Stimulated activated memory B cell treated with anti-CD40 and anti-IgM and Interleukin-4, amounts not matched to agents 10 μg/mL and 1 μg/mL and 100 μg/mL, for 72 hours (primary cell): ENCODE measurements around the gene CACNA2D2.

Source experiments
- ATAC-seq: fragments of 150-1000 bp; cut with Tn5 transposase; 2 replicates; pipeline ENCODE4 v1.10.0; 2021
- H3K27ac Mint-ChIP-seq: one replicate; pipeline ENCODE4 v1.8.0; 2022; ENCODE audit warnings: mild to moderate bottlenecking, mixed read lengths
- H3K27me3 Mint-ChIP-seq: one replicate; pipeline ENCODE4 v1.8.0; 2022; ENCODE audit warnings: mixed read lengths
- H3K36me3 Mint-ChIP-seq: one replicate; pipeline ENCODE4 v1.8.0; 2022; ENCODE audit warnings: mixed read lengths
- H3K4me1 Mint-ChIP-seq: one replicate; pipeline ENCODE4 v1.8.0; 2022; ENCODE audit warnings: mixed read lengths
- H3K4me3 Mint-ChIP-seq: one replicate; pipeline ENCODE4 v1.8.0; 2022; ENCODE audit warnings: mild to moderate bottlenecking, moderate library complexity, mixed read lengths
- H3K9me3 Mint-ChIP-seq: one replicate; pipeline ENCODE4 v1.8.0; 2022; ENCODE audit warnings: mixed read lengths

The CACNA2D2 gene

DNA sequence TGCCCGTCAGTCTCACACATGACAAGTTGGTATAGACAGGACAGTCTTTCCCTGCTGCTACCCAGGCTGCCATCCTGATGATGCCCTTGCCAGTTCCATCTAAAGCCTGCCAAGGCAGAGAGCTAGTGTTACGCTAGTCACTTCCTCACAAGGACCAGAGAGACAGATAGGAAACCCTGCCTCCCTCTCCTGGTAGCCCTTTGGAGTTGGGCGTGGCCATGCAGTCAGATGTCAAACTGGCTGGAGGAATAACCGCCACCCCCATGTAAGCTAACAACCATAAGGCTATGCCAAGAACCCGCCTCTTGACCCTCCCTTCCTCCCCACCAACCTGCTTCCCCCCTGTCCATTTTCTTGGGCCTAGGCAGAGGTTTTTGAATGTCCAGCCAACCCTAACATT lies 146.9 kb downstream of the CACNA2D2 start:
- Mint-ChIP-seq H3K27me3 (no peaks in the 10 kb centered on the region), H3K9me3 (no peaks in the 10 kb centered on the region), H3K27ac (no peak overlapping the region), H3K36me3 (peaks cover 14% of the 10 kb centered on the region), H3K4me1 (peaks cover 73% of the 10 kb centered on the region), H3K4me3 (peak overlapping the region; percentile 99)
- ATAC-seq: no peak

DNA sequence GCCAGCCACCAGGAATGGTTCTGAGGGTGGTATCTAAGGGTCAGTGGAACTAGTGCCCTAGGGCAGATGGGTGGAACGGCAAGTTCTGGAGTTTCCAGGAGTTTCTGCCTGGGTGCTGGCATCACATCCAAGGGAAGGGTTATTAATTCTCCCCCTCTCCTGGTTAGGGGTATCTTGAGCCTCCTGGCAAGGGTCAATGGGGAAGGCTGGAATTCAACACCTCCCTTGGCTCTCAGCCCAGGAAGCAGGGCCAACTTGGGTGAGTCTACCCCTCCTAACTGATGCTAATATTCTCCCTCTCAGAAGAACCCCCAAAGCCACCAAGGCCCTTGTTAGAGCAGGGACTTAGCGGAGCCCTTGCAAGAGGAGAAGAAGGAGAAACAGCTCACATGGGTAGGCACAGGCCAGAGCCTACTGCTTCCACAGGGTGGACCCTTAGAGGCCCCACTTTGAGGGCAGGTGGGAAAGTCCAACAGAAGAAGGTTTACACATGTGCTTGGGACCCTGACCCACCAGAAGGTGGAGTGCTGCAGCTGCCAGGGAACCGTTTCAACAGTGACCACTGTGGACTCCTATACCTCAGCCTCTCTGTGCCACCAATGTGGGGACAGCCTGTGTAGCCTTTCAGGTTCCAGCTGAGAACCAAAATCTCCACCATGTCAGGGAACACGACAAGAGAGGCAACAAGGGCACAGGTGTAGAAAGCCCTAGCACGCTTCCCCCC lies 147.4 kb downstream of the CACNA2D2 start:
- H3K27ac Mint-ChIP-seq: peak overlapping the region; percentile 53
- H3K9me3 Mint-ChIP-seq: no peaks in the 10 kb centered on the region
- peaks cover 14% of the 10 kb centered on the region for H3K36me3 Mint-ChIP-seq
- no peak for ATAC-seq
- H3K4me3 Mint-ChIP-seq: no peak overlapping the region
- H3K4me1 Mint-ChIP-seq: peaks cover 78% of the 10 kb centered on the region
- no peaks in the 10 kb centered on the region for H3K27me3 Mint-ChIP-seq

DNA sequence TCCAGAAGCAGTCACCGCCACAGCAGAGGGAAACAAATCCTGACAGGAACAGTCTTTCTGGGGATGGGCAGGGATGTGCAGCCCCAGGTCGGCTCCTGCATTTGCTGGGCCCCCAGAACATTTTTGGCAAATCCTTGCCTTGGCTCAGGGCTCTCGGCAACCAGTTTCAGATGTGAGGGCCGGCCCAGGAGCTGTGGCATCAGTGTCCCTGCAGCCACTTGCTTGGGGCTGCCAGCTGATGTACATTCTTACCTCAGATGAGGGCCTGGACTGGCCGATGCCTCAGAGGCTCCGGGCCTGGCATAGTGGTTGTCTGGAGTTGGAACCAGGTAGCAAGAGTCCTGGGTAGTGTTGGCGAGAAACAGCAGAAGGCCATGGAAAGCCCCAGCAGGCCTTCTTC lies 148.6 kb downstream of the CACNA2D2 start:
- no peaks in the 10 kb centered on the region for H3K27me3 Mint-ChIP-seq
- peak overlapping the region; percentile 53 for H3K27ac Mint-ChIP-seq
- no peak for ATAC-seq
- peaks cover 14% of the 10 kb centered on the region for H3K36me3 Mint-ChIP-seq
- no peaks in the 10 kb centered on the region for H3K9me3 Mint-ChIP-seq
- H3K4me1 Mint-ChIP-seq: peaks cover 81% of the 10 kb centered on the region
- H3K4me3 Mint-ChIP-seq: no peak overlapping the region

DNA sequence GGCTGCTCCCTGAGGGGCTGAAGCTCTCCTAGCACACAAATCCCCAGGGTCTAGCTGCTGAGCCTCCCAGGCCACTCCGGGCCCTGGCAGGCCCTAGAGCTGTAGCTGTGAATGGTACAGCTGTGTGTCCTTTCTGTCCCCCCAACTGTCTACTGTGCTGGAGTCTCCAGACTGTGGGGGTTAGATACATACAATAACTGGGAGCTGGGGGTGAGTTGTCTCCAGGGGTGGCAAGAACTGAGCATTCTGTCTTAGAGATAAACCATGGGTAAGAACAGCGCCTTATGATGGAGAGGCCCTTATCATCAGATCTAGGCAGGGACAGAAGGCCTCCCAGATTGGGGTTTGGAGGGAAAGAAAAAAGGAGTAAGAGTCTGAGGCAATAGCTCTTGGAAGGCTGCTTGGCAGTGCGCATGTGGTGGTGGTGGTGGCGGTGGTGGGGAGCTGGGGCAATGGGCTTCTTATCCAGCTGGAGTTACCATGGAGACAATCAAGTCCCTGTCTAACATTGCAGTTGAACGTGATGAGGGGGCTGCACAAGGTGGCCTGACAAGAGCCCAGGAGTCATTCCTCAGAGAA lies 149.2 kb downstream of the CACNA2D2 start:
- no peak overlapping the region for H3K27ac Mint-ChIP-seq
- no peak for ATAC-seq
- no peaks in the 10 kb centered on the region for H3K9me3 Mint-ChIP-seq
- H3K36me3 Mint-ChIP-seq: peaks cover 14% of the 10 kb centered on the region
- H3K4me3 Mint-ChIP-seq: no peak overlapping the region
- peaks cover 81% of the 10 kb centered on the region for H3K4me1 Mint-ChIP-seq
- no peaks in the 10 kb centered on the region for H3K27me3 Mint-ChIP-seq

DNA sequence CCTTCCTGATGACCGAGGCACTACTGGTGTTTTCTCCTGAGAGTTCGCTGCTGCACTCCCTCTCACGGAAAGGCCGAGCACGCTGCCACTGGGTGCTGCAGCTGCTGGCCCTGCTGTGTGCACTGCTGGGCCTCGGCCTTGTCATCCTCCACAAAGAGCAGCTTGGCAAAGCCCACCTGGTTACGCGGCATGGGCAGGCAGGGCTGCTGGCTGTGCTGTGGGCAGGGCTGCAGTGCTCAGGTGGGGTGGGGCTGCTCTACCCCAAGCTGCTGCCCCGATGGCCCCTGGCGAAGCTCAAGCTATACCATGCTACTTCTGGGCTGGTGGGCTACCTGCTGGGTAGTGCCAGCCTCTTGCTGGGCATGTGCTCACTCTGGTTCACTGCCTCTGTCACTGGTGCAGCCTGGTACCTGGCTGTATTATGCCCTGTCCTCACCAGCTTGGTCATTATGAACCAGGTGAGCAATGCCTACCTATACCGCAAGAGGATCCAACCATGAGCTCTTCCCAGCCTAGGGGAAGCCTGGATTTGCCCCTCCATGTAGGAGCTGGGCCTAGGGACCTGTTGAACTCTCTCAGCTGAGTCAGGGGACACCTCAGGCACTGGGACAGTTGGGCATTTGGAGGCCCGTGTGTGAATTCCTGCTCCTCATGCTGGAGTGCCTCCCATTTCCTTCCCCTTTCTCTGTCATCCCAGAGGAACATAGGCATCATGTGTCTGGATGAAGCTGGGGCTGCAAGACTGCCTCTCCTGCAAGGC lies 150.0 kb downstream of the CACNA2D2 start:
- Mint-ChIP-seq H3K9me3 (no peaks in the 10 kb centered on the region), H3K36me3 (peaks cover 16% of the 10 kb centered on the region), H3K27me3 (no peaks in the 10 kb centered on the region), H3K4me1 (peaks cover 84% of the 10 kb centered on the region), H3K4me3 (no peak overlapping the region), H3K27ac (no peak overlapping the region)
- ATAC-seq: no peak

DNA sequence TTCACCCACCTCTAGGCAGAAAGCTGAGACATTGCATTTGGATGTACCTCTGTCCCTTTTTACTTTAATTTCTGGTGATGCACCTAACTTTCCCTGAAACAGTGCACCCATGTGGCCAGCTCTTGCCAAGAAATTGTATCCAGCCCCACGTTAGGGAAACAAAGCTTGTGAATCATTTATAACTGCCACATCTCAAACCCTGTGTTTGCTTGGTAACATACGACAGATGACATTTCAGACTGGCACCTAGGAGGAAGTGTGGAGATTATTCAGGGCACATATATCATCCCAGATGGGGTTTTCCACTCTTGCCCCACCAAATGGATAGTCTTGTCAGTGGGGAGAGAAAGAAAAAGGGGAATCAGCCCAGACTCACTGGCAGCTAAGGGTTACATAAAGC lies 150.7 kb downstream of the CACNA2D2 start:
- Mint-ChIP-seq H3K27me3 (no peaks in the 10 kb centered on the region), H3K27ac (no peak overlapping the region), H3K4me1 (peaks cover 84% of the 10 kb centered on the region), H3K36me3 (peaks cover 22% of the 10 kb centered on the region), H3K9me3 (no peaks in the 10 kb centered on the region), H3K4me3 (no peak overlapping the region)
- no peak for ATAC-seq

DNA sequence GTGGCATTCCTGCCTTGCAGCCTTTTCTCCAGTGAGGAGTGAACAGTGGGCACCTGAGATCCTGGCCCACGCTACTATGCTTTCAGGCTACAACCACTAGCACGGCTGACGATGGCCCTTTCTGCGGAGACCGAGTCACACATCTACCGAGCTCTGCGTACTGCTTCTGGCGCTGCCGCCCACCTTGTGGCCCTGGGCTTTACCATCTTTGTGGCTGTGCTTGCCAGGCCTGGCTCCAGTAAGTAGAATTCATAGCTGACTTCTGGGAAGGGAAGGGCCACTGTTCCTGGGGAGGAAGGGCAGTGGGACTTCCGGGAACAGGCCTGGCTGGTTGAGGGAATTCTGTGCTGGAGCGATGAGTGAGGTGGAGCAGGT lies 152.1 kb downstream of the CACNA2D2 start:
- Mint-ChIP-seq H3K4me3 (peak overlapping the region; percentile 96), H3K4me1 (peaks cover 70% of the 10 kb centered on the region), H3K36me3 (peaks cover 24% of the 10 kb centered on the region), H3K27me3 (no peaks in the 10 kb centered on the region), H3K9me3 (no peaks in the 10 kb centered on the region), H3K27ac (peak overlapping the region; percentile 95)
- ATAC-seq: no peak

DNA sequence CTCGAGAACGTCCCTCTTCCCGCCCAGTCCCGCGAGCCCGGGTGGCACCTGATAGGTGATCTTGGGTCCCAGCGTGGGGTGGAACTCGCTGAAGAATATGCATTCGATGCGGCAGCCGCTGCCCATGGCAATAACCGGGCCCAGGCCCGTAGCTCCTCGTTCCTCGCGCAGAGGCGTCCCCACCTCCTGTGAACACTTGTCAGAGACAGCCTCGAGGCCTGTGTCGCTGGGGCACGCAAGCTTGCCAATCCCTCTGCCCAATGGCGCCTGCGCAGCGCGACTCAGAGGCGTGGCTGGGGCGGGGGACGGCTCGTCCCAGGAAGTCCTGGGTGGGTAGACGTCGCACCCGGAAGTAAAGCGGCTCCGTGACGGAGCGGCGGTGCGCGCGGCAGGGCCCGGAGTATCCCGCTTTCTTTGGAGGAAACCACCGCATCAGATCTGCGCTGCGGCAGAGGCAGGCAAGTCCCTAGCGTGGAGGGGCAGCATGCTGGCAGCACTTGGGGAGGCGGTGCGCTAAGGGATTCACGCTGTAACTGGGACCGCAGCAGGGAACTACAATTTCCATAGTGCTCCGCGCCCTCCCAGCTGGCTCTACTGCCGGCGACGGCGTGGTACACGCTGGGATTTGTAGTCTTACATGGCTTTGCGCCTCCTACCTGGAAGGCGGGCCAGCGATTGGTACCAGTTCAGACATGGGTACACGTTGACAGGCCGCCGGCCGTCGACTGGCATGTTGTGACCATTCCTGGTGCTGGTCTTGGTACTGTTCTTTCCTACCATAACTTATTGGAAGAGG lies 152.7 kb downstream of the CACNA2D2 start, which contains the start of the genes CYB561D2 and NPRL2:
CYB561D2 (plus strand) TSS at position 336 of the 796 bp plus-strand sequence. CDS start 572 bp downstream, outside the sequence.
NPRL2 (minus strand) TSS at position 249 of the 796 bp plus-strand sequence; CDS start at position 126, 123 bp downstream.
- Mint-ChIP-seq H3K27ac (peak within 1 kb of the TSS; percentile 95), H3K27me3 (no peaks in the 10 kb centered on the region), H3K4me1 (peaks cover 70% of the 10 kb centered on the region), H3K4me3 (peak within 1 kb of the TSS; percentile 96), H3K9me3 (no peaks in the 10 kb centered on the region), H3K36me3 (peaks cover 24% of the 10 kb centered on the region)
- ATAC-seq: peak; percentile 96

DNA sequence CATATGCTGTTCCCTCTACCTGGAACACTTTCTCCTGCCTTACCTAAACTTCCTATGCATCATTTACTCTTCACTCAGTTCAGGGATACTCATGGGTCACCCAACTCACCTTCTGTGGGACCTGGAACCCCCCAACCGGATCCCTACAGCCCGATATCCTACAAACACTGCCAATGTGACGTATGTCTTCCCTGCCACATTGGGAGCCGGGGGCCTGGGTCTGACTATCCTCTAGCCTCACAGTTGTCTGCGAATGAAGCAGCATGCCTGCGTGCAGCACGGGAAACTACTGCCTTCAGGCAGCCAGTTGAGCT lies 153.3 kb downstream of the CACNA2D2 start:
- H3K4me1 Mint-ChIP-seq: peaks cover 70% of the 10 kb centered on the region
- no peak for ATAC-seq
- peaks cover 19% of the 10 kb centered on the region for H3K36me3 Mint-ChIP-seq
- H3K27ac Mint-ChIP-seq: peak overlapping the region; percentile 95
- peak overlapping the region; percentile 96 for H3K4me3 Mint-ChIP-seq
- no peaks in the 10 kb centered on the region for H3K27me3 Mint-ChIP-seq
- H3K9me3 Mint-ChIP-seq: no peaks in the 10 kb centered on the region

DNA sequence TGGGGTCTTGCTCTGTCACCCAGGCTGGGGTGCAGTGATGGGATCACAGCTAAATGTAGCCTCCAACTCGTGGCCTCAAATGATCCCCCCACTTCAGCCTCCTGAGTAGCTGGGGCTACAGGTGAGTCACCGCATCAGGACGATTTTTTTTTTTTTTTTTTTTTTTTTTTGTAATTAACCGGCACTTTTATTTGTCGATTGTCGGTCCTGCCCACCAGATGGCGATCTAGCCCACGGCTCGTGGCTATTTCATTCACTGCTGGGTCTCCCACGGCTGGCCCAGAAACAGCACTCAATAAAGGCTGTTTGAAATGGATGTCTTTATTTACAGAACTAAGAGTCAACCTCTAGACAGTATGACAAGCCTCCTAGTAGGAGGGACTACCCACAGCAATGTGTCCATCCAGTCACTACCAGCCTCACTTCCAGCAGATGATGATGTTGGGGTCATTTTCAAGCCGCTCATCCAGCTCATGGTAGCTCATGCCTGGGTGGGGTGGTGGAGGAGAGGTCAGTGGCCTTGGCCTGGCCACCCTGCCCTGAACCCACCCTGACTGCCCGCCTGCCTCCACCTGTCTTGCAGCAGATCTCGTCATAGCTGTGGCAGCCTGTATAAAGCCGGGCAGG lies 156.1 kb downstream of the CACNA2D2 start:
- H3K27me3 Mint-ChIP-seq: no peaks in the 10 kb centered on the region
- peaks cover 9% of the 10 kb centered on the region for H3K36me3 Mint-ChIP-seq
- H3K27ac Mint-ChIP-seq: no peak overlapping the region
- no peaks in the 10 kb centered on the region for H3K9me3 Mint-ChIP-seq
- peaks cover 64% of the 10 kb centered on the region for H3K4me1 Mint-ChIP-seq
- no peak for ATAC-seq
- no peak overlapping the region for H3K4me3 Mint-ChIP-seq

DNA sequence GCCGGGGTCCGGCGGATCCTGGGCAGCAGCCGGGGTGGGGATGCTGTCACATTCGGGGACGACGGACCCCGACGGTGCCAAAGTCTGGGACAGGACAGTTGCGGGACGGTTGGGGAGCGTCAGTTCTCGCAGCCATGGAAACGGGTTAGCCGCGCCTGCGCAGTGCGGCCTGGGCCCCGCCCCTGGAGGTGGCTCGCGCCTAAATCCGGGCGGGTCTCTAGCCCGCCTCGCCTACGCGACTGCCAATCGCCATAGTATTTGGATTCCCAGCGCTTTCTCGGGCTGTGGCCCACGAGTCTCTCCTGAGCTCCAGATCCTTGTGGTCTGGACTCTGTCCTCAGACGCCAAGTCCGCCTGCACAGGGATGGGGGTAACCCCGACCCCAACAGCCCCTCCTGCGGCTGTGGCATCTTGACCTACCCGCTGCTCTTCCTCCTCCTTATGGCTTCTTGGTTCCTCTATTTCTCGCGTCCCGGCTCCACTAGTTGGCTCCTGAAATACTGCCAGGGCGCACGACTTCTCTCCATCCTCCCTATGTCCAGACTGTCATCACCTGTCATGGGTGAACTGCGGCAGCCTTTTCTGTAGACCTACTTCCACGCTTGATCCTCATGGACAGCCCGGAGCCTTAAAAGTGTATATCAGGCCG lies 157.7 kb downstream of the CACNA2D2 start, which contains the start of gene ZMYND10:
ZMYND10 (minus strand) TSS at position 147 of the 649 bp plus-strand sequence. CDS start 153 bp downstream, outside the sequence.
- Mint-ChIP-seq H3K4me3 (peak within 1 kb of the TSS; percentile 65), H3K27ac (peak within 1 kb of the TSS; percentile 18), H3K27me3 (no peaks in the 10 kb centered on the region), H3K36me3 (peaks cover 9% of the 10 kb centered on the region), H3K4me1 (peaks cover 57% of the 10 kb centered on the region), H3K9me3 (no peaks in the 10 kb centered on the region)
- ATAC-seq: peak; percentile 18

DNA sequence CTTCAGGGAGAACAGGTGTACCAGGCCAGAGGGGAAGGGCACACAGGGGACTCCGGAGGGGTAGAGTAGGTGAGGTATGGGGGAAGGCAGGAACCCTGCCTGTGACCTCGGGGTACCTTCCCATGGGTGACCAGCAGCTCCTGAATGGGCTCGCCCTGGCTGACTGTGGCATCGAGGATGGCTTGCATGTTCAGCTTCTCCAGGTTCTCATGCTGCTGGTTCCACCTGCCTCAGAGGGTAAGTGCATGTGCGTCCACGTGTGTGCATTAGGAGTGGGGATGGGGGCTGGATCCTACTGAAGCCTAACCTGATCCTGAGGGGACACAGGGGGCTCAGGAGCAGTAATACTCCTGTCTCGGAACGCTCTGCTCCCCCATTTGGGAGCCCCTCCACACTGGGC lies 158.4 kb downstream of the CACNA2D2 start:
- ATAC-seq: no peak

DNA sequence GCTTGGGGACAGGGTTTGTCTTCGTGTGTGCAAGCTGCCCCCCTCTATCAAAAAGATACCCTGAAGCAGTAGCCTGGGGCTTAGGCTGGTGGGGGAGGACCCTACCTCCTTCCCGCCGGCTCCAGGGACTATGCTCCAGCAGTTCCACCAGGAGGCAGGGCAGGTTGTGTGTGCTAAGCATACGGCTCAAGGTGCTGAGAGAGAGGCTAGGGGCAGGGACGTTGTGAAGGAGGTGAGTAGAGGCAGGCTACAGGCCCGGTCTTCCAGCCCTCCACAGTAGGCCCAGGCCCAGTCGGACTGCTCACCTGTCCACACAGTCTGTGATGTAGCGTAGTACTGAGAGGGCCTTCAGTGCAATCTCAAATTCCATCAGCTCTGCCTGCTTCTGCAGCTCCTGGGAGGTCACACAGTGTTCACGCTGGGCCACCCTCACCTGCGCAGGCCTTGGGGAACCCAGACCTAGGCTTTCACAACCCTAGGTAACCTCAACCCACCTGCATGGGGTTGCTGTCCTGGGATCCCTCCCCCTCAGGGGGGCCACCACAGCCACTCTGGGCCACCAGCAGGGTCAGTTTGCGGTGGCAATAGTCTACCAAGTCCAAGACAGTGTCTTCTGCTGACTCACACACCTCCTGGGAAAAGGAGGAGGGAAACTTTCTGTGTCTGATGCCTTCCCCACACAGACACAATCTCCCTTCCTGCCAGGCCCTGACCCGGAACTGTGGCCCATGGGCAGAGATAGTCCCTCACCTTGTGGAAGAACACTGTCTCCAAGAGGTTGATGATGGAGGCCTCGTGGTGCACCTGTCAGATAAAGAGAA lies 160.4 kb downstream of the CACNA2D2 start:
- no peak overlapping the region for H3K27ac Mint-ChIP-seq
- H3K4me3 Mint-ChIP-seq: no peak overlapping the region
- ATAC-seq: no peak
- H3K9me3 Mint-ChIP-seq: no peaks in the 10 kb centered on the region
- peaks cover 17% of the 10 kb centered on the region for H3K36me3 Mint-ChIP-seq
- H3K27me3 Mint-ChIP-seq: no peaks in the 10 kb centered on the region
- peaks cover 50% of the 10 kb centered on the region for H3K4me1 Mint-ChIP-seq

More for the DNA sequence above, 158.4 kb downstream of the CACNA2D2 start:
- H3K9me3 Mint-ChIP-seq: no peaks in the 10 kb centered on the region
- H3K4me3 Mint-ChIP-seq: no peak overlapping the region
- no peaks in the 10 kb centered on the region for H3K27me3 Mint-ChIP-seq
- peaks cover 52% of the 10 kb centered on the region for H3K4me1 Mint-ChIP-seq
- no peak overlapping the region for H3K27ac Mint-ChIP-seq
- peaks cover 9% of the 10 kb centered on the region for H3K36me3 Mint-ChIP-seq
